Right atrium auricular region (tissue), 2 donors: ENCODE measurements around the gene DNMT3B. TPM values are rescaled to one million over a fixed set of nuclear protein-coding genes. Genes with fewer than 3 reads are reported as not detected.

Source experiments
- DNase-seq: peaks from one replicate; pipeline ENCODE4 v3.0.0-alpha.2; 2019; ENCODE audit warnings: low spot score
- H3K27ac ChIP-seq, 2 donors: fragments of 200-600 bp; sonication (generic); 1 replicate in 1 of 2; 2 replicates in 1 of 2; pipeline ENCODE4 v1.5.1; 2016 to 2019
- H3K27me3 ChIP-seq, 2 donors: fragments of 200-600 bp; sonication (generic); one replicate each; pipeline versions ENCODE4 v1.5.1 to v1.6.0; 2017 to 2019
- H3K36me3 ChIP-seq: fragments of 200-600 bp; sonication (generic); one replicate; pipeline ENCODE4 v1.5.1; 2016
- H3K4me1 ChIP-seq, 2 donors: fragments of 200-600 bp; sonication (generic); one replicate each; pipeline versions ENCODE4 v1.5.1 to v1.6.0; 2017 to 2019
- H3K4me3 ChIP-seq, 2 donors: fragments of 200-600 bp; sonication (generic); 1 replicate in 1 of 2; 2 replicates in 1 of 2; pipeline ENCODE4 v1.5.1; 2017 to 2019; ENCODE audit warnings: mild to moderate bottlenecking in 1 of 2, moderate library complexity in 1 of 2
- H3K9me3 ChIP-seq, 2 donors: fragments of 200-600 bp; sonication (generic); one replicate each; pipeline ENCODE4 v1.5.1; 2019
- CTCF ChIP-seq, 2 donors: fragments of 200-600 bp; sonication (generic); IDR thresholded peaks; one replicate each; pipeline ENCODE4 v1.5.1; 2019; ENCODE audit warnings: antibody characterized with exemption in 2 of 2
- total RNA-seq, 2 donors: library from RNA; depleted of rRNA; stranded (reverse); fragments of >200 nt; gene quantifications; one replicate each; pipeline ENCODE4 v1.1.0, GENCODE V29; 2016

The DNMT3B gene
- total RNA-seq, 2 donors from 2014 or later, result 0.24 to 0.44 TPM

- H3K4me3 ChIP-seq, result no peak overlapping the region
- H3K27me3 ChIP-seq, result no peaks in the 10 kb centered on the region
- H3K9me3 ChIP-seq, result no peaks in the 10 kb centered on the region
- TF ChIP-seq CTCF (IDR thresholded peaks at IDR 0.05), result no peak
- no peaks in the 10 kb centered on the region for H3K36me3 ChIP-seq
- DNase-seq, result no peak
- H3K27ac ChIP-seq, result no peak overlapping the region
- peaks cover 0 to 4% of the 10 kb centered on the region in 2 donors for H3K4me1 ChIP-seq
Measured at GRCh38 chr20:32809907-32810306, 47.7 kb downstream of the DNMT3B start.

GRCh38 chr20:32810941-32811340 is 48.8 kb downstream of the DNMT3B start:
- no peak for DNase-seq
- H3K4me3 ChIP-seq, result no peak overlapping the region
- no peaks in the 10 kb centered on the region for H3K9me3 ChIP-seq
- H3K4me1 ChIP-seq, result peaks cover 0 to 4% of the 10 kb centered on the region in 2 donors
- TF ChIP-seq CTCF (IDR thresholded peaks at IDR 0.05), result no peak
- no peak overlapping the region for H3K27ac ChIP-seq
- no peaks in the 10 kb centered on the region for H3K27me3 ChIP-seq
- no peaks in the 10 kb centered on the region for H3K36me3 ChIP-seq

GRCh38 chr20:32811886-32812285 is 49.7 kb downstream of the DNMT3B start:
- DNase-seq, result no peak
- Histone ChIP-seq H3K4me1 (peaks cover 0 to 4% of the 10 kb centered on the region in 2 donors), H3K27me3 (no peaks in the 10 kb centered on the region), H3K36me3 (no peaks in the 10 kb centered on the region), H3K27ac (no peak overlapping the region), H3K4me3 (no peak overlapping the region), H3K9me3 (no peaks in the 10 kb centered on the region)
- no peak for TF ChIP-seq CTCF (IDR thresholded peaks at IDR 0.05)

GRCh38 chr20:32819992-32820697 is 58.0 kb downstream of the DNMT3B start:
- H3K9me3 ChIP-seq, result no peaks in the 10 kb centered on the region
- no peak for TF ChIP-seq CTCF (IDR thresholded peaks at IDR 0.05)
- H3K27ac ChIP-seq, result peak overlapping the region; percentile 89 to 94

GRCh38 chr20:32820698-32821377 is 58.7 kb downstream of the DNMT3B start:
- H3K9me3 ChIP-seq, result no peaks in the 10 kb centered on the region
- DNase-seq, result no peak
- H3K4me3 ChIP-seq, result peak overlapping the region; percentile 77
- H3K27me3 ChIP-seq, result no peaks in the 10 kb centered on the region
- no peak for TF ChIP-seq CTCF (IDR thresholded peaks at IDR 0.05)
- peak overlapping the region; percentile 89 to 94 for H3K27ac ChIP-seq
- H3K36me3 ChIP-seq, result no peaks in the 10 kb centered on the region
- peaks cover 0 to 46% of the 10 kb centered on the region in 2 donors for H3K4me1 ChIP-seq

More at GRCh38 chr20:32819992-32820697, 58.0 kb downstream of the DNMT3B start:
- H3K27me3 ChIP-seq, result no peaks in the 10 kb centered on the region
- no peak for DNase-seq
- H3K36me3 ChIP-seq, result no peaks in the 10 kb centered on the region
- H3K4me1 ChIP-seq, result peaks cover 0 to 46% of the 10 kb centered on the region in 2 donors
- peak overlapping the region; percentile 77 for H3K4me3 ChIP-seq
